HepG2 (cell line): Measurements from ENCODE around the gene FBRSL1.

Source experiments
- EHMT2 ChIP-seq: fragments of 200-600 bp; sonication (generic); IDR thresholded peaks from 2 replicates; pipeline ENCODE4 v1.7.0; 2017; ENCODE audit warnings: antibody characterized with exemption, low read depth, low read length, borderline replicate concordance
- FOXJ3 ChIP-seq: sonication (generic); formaldehyde crosslinking; IDR thresholded peaks from 2 replicates; pipeline ENCODE4 v1.4.0; 2020; ENCODE audit warnings: missing genetic modification reagents, mild to moderate bottlenecking, borderline replicate concordance
- FOXP4 ChIP-seq: sonication (generic); formaldehyde crosslinking; IDR thresholded peaks from 2 replicates; pipeline ENCODE4 v1.4.0; 2020; ENCODE audit warnings: missing genetic modification reagents
- HNRNPUL1 ChIP-seq: fragments of 200-400 bp; formaldehyde crosslinking; IDR thresholded peaks from 2 replicates; pipeline ENCODE4 v1.6.1; 2017; ENCODE audit warnings: low read depth, mild to moderate bottlenecking, low read length, moderate library complexity
- NPAS2 ChIP-seq: sonication (generic); formaldehyde crosslinking; IDR thresholded peaks from 2 replicates; pipeline ENCODE4 v1.8.0; 2022; ENCODE audit warnings: mild to moderate bottlenecking, missing genetic modification reagents, borderline replicate concordance
- PAXIP1 ChIP-seq: sonication (generic); formaldehyde crosslinking; conservative IDR thresholded peaks from 2 replicates; pipeline ENCODE4 v1.4.0; 2020; ENCODE audit warnings: mild to moderate bottlenecking, missing genetic modification reagents, moderate library complexity
- RFX5 ChIP-seq: IDR thresholded peaks from 2 replicates; pipeline ENCODE4 v1.6.1; 2011; ENCODE audit warnings: low read depth, low read length, improper control_type of control experiment
- ZNF101 ChIP-seq: sonication (generic); formaldehyde crosslinking; IDR thresholded peaks from 2 replicates; pipeline ENCODE4 v1.4.0; 2020; ENCODE audit warnings: mild to moderate bottlenecking, low read depth, missing genetic modification reagents, borderline replicate concordance
- ZNF513 ChIP-seq: sonication (generic); formaldehyde crosslinking; conservative IDR thresholded peaks from 2 replicates; pipeline ENCODE4 v1.5.0; 2020; ENCODE audit warnings: missing genetic modification reagents

GRCh38 chr12:132460571-132460970 is 29.4 kb upstream of the FBRSL1 start:
- TF ChIP-seq ZNF101 (CRISPR knock-in tag) (no peak), ZNF513 (CRISPR knock-in tag) (no peak), EHMT2 (no peak), HNRNPUL1 (no peak), NPAS2 (CRISPR knock-in tag) (no peak), RFX5 (no peak), FOXP4 (CRISPR knock-in tag) (no peak), FOXJ3 (CRISPR knock-in tag) (no peak), PAXIP1 (no peak)
